Endothelial cell of umbilical vein (primary cell): ENCODE measurements around the gene PLA2G4B. TPM values are rescaled to one million over a fixed set of nuclear protein-coding genes. Genes with fewer than 3 reads are reported as not detected.

Experiments
- BruUV-seq: library from RNA; stranded (reverse); fragments of 400-500 nt; replicated peaks from 2 replicates; lab custom pipeline; 2021; lab: Mats Ljungman, UMichigan
- CTCF ChIA-PET: fragments of 300-600, 350-600 bp; sonication (Branson Sonifier 250); formaldehyde crosslinking; loops from one replicate; lab custom pipeline; 2021; ENCODE audit warnings: antibody characterized with exemption, inconsistent platforms; lab: Charles Lee
- POLR2A ChIA-PET: fragments of 300-600, 350-600 bp; sonication (Branson Sonifier 250); formaldehyde crosslinking; loops from one replicate; lab custom pipeline; 2021; ENCODE audit warnings: antibody characterized with exemption, inconsistent platforms; lab: Charles Lee
- DNase-seq: peaks from one replicate; pipeline ENCODE4 v3.0.0-alpha.2; 2011; ENCODE audit warnings: low read depth, low spot score
- FAIRE-seq: peaks from 2 replicates; lab custom pipeline; 2011; peaks lifted over from hg19 to GRCh38; lab: Jason Lieb, UNC
- H2AFZ ChIP-seq: 2 replicates; pipeline ENCODE4 v1.6.0; 2012; ENCODE audit warnings: low read depth, low read length, control low read depth, inconsistent platforms
- H3K27ac ChIP-seq: 2 replicates; pipeline ENCODE4 v1.5.1; 2011; ENCODE audit warnings: low read depth, mild to moderate bottlenecking, control low read depth, low read length, moderate library complexity; ENCODE audit not compliant: insufficient read depth
- H3K27me3 ChIP-seq, 2 experiments: 2 replicates each; pipeline versions ENCODE4 v1.6.0 to v1.6.1; 2011; ENCODE audit warnings: low read length in 2 of 2, mixed read lengths in 1 of 2; ENCODE audit not compliant: control insufficient read depth in 2 of 2, insufficient read depth in 2 of 2
- H3K36me3 ChIP-seq, 2 experiments: 2 replicates in 1 of 2; 3 replicates in 1 of 2; pipeline ENCODE4 v1.5.1; 2011; ENCODE audit warnings: low read length in 2 of 2, mild to moderate bottlenecking in 1 of 2, moderate library complexity in 1 of 2; ENCODE audit not compliant: control insufficient read depth in 2 of 2, insufficient read depth in 2 of 2; ENCODE audit errors: extremely low read depth in 1 of 2
- H3K4me1 ChIP-seq: 3 replicates; pipeline ENCODE4 v1.5.1; 2011; ENCODE audit warnings: mild to moderate bottlenecking, low read length; ENCODE audit not compliant: control insufficient read depth, insufficient read depth; ENCODE audit errors: extremely low read depth
- H3K4me2 ChIP-seq: 2 replicates; pipeline ENCODE4 v1.6.1; 2011; ENCODE audit warnings: low read length, control low read depth, mixed read lengths; ENCODE audit not compliant: insufficient read depth
- H3K4me3 ChIP-seq, 3 experiments: fragments of 200-600 bp in 1 of 3; sonication (generic), shearing (Covaris generic) in 1 of 3; replicated peaks in 1 of 3; 2 replicates each; pipeline ENCODE4 v1.5.1; 2011 to 2016; ENCODE audit warnings: control low read depth in 3 of 3, low read length in 3 of 3, mild to moderate bottlenecking in 2 of 3, inconsistent platforms in 1 of 3, low read depth in 1 of 3, moderate library complexity in 1 of 3; ENCODE audit not compliant: insufficient read depth in 1 of 3
- H3K79me2 ChIP-seq: 2 replicates; pipeline ENCODE4 v1.6.0; 2012; ENCODE audit warnings: low read length, inconsistent platforms; ENCODE audit not compliant: control insufficient read depth, insufficient read depth
- H3K9ac ChIP-seq: replicated peaks from 2 replicates; pipeline ENCODE3; 2011; ENCODE audit warnings: low read length, control low read depth; ENCODE audit not compliant: insufficient read depth; ENCODE audit errors: extremely low read depth
- H3K9me1 ChIP-seq: replicated peaks from 3 replicates; pipeline ENCODE4 v1.6.0; 2011; ENCODE audit warnings: mild to moderate bottlenecking, low read length; ENCODE audit not compliant: control insufficient read depth, insufficient read depth; ENCODE audit errors: extremely low read depth
- H3K9me3 ChIP-seq: replicated peaks from 2 replicates; pipeline ENCODE4 v1.5.1; 2012; ENCODE audit warnings: low read length, inconsistent platforms; ENCODE audit not compliant: control insufficient read depth, insufficient read depth
- H4K20me1 ChIP-seq: replicated peaks from 2 replicates; pipeline ENCODE3; 2011; ENCODE audit warnings: mild to moderate bottlenecking, low read length; ENCODE audit not compliant: control insufficient read depth, insufficient read depth; ENCODE audit errors: extremely low read depth
- CTCF ChIP-seq, 2 donors: IDR thresholded peaks; 1 replicate in 1 of 2; 2 replicates in 1 of 2; pipeline ENCODE4 v1.5.1; 2011; ENCODE audit warnings: low read length in 2 of 2, mild to moderate bottlenecking in 2 of 2, moderate library complexity in 2 of 2, control low read depth in 1 of 2, inconsistent platforms in 1 of 2, low read depth in 1 of 2; ENCODE audit not compliant: insufficient read depth in 1 of 2; ENCODE audit errors: extremely low read depth in 1 of 2
- EZH2 ChIP-seq: IDR thresholded peaks from 2 replicates; pipeline ENCODE4 v1.6.1; 2012; ENCODE audit warnings: borderline replicate concordance, low read depth, mild to moderate bottlenecking, moderate library complexity, low read length, inconsistent platforms; ENCODE audit not compliant: severe bottlenecking
- FOS ChIP-seq: IDR thresholded peaks from 2 replicates; pipeline ENCODE4 v1.6.1; 2011; ENCODE audit warnings: mild to moderate bottlenecking, low read length, moderate library complexity, borderline replicate concordance; ENCODE audit not compliant: insufficient read depth
- GATA2 ChIP-seq: IDR thresholded peaks from 2 replicates; pipeline ENCODE4 v1.7.0; 2011; ENCODE audit warnings: low read depth, mild to moderate bottlenecking, moderate library complexity, mixed read lengths, low read length; ENCODE audit not compliant: insufficient read length, insufficient read depth
- JUN ChIP-seq: IDR thresholded peaks from 2 replicates; pipeline ENCODE4 v1.6.1; 2011; ENCODE audit warnings: borderline replicate concordance, low read depth; ENCODE audit not compliant: insufficient read length, insufficient read depth
- MYC ChIP-seq: IDR thresholded peaks from one replicate; pipeline ENCODE4 v1.6.1; 2011; ENCODE audit warnings: mild to moderate bottlenecking, low read depth, low read length
- POLR2A ChIP-seq: IDR thresholded peaks from 2 replicates; pipeline ENCODE4 v1.6.1; 2012; ENCODE audit warnings: low read depth, mild to moderate bottlenecking, control low read depth, low read length
- POLR2AphosphoS5 ChIP-seq: IDR thresholded peaks from 2 replicates; pipeline ENCODE4 v1.6.1; 2012; ENCODE audit warnings: low read depth, mild to moderate bottlenecking, control low read depth, low read length, moderate library complexity; ENCODE audit not compliant: insufficient read depth
- dilution Hi-C: fragments of 300-500 bp; cut with MboI; formaldehyde crosslinking; loops from one replicate; pipeline ENCODE4 v1.15.0; 2019; ENCODE audit warnings: low sequenced_read_pairs; ENCODE audit not compliant: extremely low pct_ligation_motif_present
- intact Hi-C: fragments of 100-400 bp; cut with micrococcal nuclease; formaldehyde crosslinking; loops from one replicate; pipeline ENCODE4 v1.10.0; 2022
- polyA plus RNA-seq, 4 experiments: library from polyadenylated mRNA; depleted of rRNA in 3 of 4; stranded (reverse) in 3 of 4; unstranded in 1 of 4; fragments of >200 nt; gene quantifications; 2 replicates each; pipeline versions ENCODE4 v1.2.1 to v1.2.3, GENCODE V29; 2011 to 2012; ENCODE audit warnings: missing spikeins in 1 of 4
- total RNA-seq: library from RNA; stranded (reverse); gene quantifications from 2 replicates; pipeline ENCODE4 v1.2.3, GENCODE V29; 2021
- TF ChIP-seq, protein P1 (sequence below): IDR thresholded peaks from 2 replicates; pipeline ENCODE4 v1.6.1; 2011; ENCODE audit not compliant: insufficient read depth, insufficient read length

The PLA2G4B gene
- total and polyA plus RNA-seq, 2 donors (not counting 3 experiments of a cell fraction or from before 2014, with no cell fraction given) = 4.0 to 7.9 TPM

GRCh38 chr15:41896566-41896965 lies 57.9 kb downstream of the PLA2G4B start:
- Histone ChIP-seq H3K4me3 (no peak overlapping the region), H3K27ac (no peak overlapping the region), H4K20me1 (no peaks in the 10 kb centered on the region), H3K36me3 (peaks cover 11 to 29% of the 10 kb centered on the region in 2 experiments), H3K4me2 (no peak overlapping the region), H2AFZ (no peak overlapping the region), H3K9me3 (no peaks in the 10 kb centered on the region), H3K27me3 (no peaks in the 10 kb centered on the region), H3K9me1 (no peaks in the 10 kb centered on the region), H3K79me2 (no peaks in the 10 kb centered on the region), H3K9ac (no peak overlapping the region), H3K4me1 (peaks cover 16% of the 10 kb centered on the region)
- dilution Hi-C loops (no loop called here), intact Hi-C loops (no loop called here)
- no TSS peak for BruUV-seq
- DNase-seq (no peak), FAIRE-seq (no peak)
- ChIA-PET CTCF (no interaction called here), POLR2A (no interaction called here)
- TF ChIP-seq MYC = no peak
- no peak for TF ChIP-seq CTCF (IDR thresholded peaks at IDR 0.05; ENCODE audit: extremely low read depth in 1 of 2, insufficient read depth in 1 of 2, low read depth in 1 of 2, low read length in 2 of 2)
- TF ChIP-seq POLR2AphosphoS5 = no peak
- no peak for TF ChIP-seq FOS
- no peak for TF ChIP-seq GATA2
- TF ChIP-seq, protein P1, sequence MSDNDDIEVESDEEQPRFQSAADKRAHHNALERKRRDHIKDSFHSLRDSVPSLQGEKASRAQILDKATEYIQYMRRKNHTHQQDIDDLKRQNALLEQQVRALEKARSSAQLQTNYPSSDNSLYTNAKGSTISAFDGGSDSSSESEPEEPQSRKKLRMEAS = no peak
- no peak for TF ChIP-seq POLR2A
- no peak for TF ChIP-seq JUN
- no peak for TF ChIP-seq EZH2
